Measurements from ENCODE around the gene F7.
A peak's percentile ranks its signal among the peaks of the same experiment; 100 is the strongest.
"Not testable (repeated sequence)": the region's sequence is repeated elsewhere in the genome, so short reads cannot be mapped to it uniquely, and the experiment has no call there.

The F7 gene

GRCh38 chr13:113153810-113154748 lies 48.5 kb downstream of the F7 start:
- DNase-seq (ENCODE audit: low spot score): peak; percentile 54

GRCh38 chr13:113155201-113155600 lies 49.6 kb downstream of the F7 start:
- DNase-seq (ENCODE audit: low spot score): no peak

- no peak for DNase-seq (ENCODE audit: low spot score)
Observed at GRCh38 chr13:113155982-113156655, 50.5 kb downstream of the F7 start.

GRCh38 chr13:113157206-113157928 lies 51.8 kb downstream of the F7 start:
- DNase-seq (ENCODE audit: low spot score): no peak

GRCh38 chr13:113157929-113158747 lies 52.5 kb downstream of the F7 start, which contains the start of gene PROZ:
Gene PROZ, plus strand, starts transcription at chr13:113158648. Its CDS starts 13 bp downstream, at chr13:113158661.
- no peak for DNase-seq (ENCODE audit: low spot score)

- DNase-seq (ENCODE audit: low spot score): no peak
Observed at GRCh38 chr13:113158946-113159345, 53.4 kb downstream of the F7 start.

GRCh38 chr13:113159701-113160100 lies 54.1 kb downstream of the F7 start:
- no peak for DNase-seq (ENCODE audit: low spot score)

GRCh38 chr13:113160983-113161382 lies 55.4 kb downstream of the F7 start:
- no peak for DNase-seq (ENCODE audit: low spot score)

- no peak for DNase-seq (ENCODE audit: low spot score)
Observed at GRCh38 chr13:113161433-113161832, 55.8 kb downstream of the F7 start.

- DNase-seq (ENCODE audit: low spot score): not testable (repeated sequence)
Observed at GRCh38 chr13:113161975-113162374, 56.4 kb downstream of the F7 start.

GRCh38 chr13:113162783-113163685 lies 57.4 kb downstream of the F7 start:
- DNase-seq (ENCODE audit: low spot score): no peak

- no peak for DNase-seq (ENCODE audit: low spot score)
Observed at GRCh38 chr13:113164492-113164891, 58.9 kb downstream of the F7 start.

- no peak for DNase-seq (ENCODE audit: low spot score)
Observed at GRCh38 chr13:113166266-113166665, 60.7 kb downstream of the F7 start.

GRCh38 chr13:113166681-113167080 lies 61.1 kb downstream of the F7 start:
- no peak for DNase-seq (ENCODE audit: low spot score)

GRCh38 chr13:113167155-113167554 lies 61.6 kb downstream of the F7 start:
- DNase-seq (ENCODE audit: low spot score): no peak

- no peak for DNase-seq (ENCODE audit: low spot score)
Observed at GRCh38 chr13:113167575-113167974, 62.0 kb downstream of the F7 start.

GRCh38 chr13:113168211-113168610 lies 62.6 kb downstream of the F7 start:
- DNase-seq (ENCODE audit: low spot score): no peak

- DNase-seq (ENCODE audit: low spot score): no peak
Observed at GRCh38 chr13:113169277-113170272, 64.0 kb downstream of the F7 start.
